MM.1S (cell line): ENCODE results near the gene NEBL.

Experiments used
- DNase-seq: peaks from one replicate; pipeline ENCODE4 v3.0.0-alpha.2; 2015
- H2AFZ ChIP-seq: fragments of 300-600 bp; sonication (generic); 2 replicates; pipeline ENCODE4 v1.6.0; 2016; ENCODE audit warnings: antibody characterized with exemption, low read length
- H3F3A ChIP-seq: fragments of 300-600 bp; sonication (generic); 2 replicates; pipeline ENCODE4 v1.6.1; 2016; ENCODE audit warnings: mild to moderate bottlenecking, antibody characterized with exemption, low read length, moderate library complexity, mixed read lengths; ENCODE audit not compliant: insufficient read depth
- H3K27ac ChIP-seq: fragments of 300-600 bp; sonication (generic); 2 replicates; pipeline ENCODE4 v1.5.1; 2016; ENCODE audit warnings: mild to moderate bottlenecking, low read length
- H3K27me3 ChIP-seq: fragments of 300-600 bp; sonication (generic); replicated peaks from 2 replicates; pipeline ENCODE4 v1.6.0; 2016; ENCODE audit warnings: low read length; ENCODE audit not compliant: insufficient read depth
- H3K36me3 ChIP-seq: fragments of 300-600 bp; sonication (generic); replicated peaks from 2 replicates; pipeline ENCODE4 v1.6.1; 2016; ENCODE audit warnings: mild to moderate bottlenecking, low read length, mixed read lengths; ENCODE audit not compliant: insufficient read depth
- H3K4me1 ChIP-seq: fragments of 300-600 bp; sonication (generic); 2 replicates; pipeline ENCODE4 v1.6.1; 2016; ENCODE audit warnings: low read length, mixed read lengths
- H3K4me2 ChIP-seq: fragments of 300-600 bp; sonication (generic); 2 replicates; pipeline ENCODE4 v1.6.0; 2016; ENCODE audit warnings: low read depth, low read length
- H3K4me3 ChIP-seq: fragments of 300-600 bp; sonication (generic); 2 replicates; pipeline ENCODE4 v1.5.1; 2016; ENCODE audit warnings: low read length, mixed read lengths
- H3K79me2 ChIP-seq: fragments of 300-600 bp; sonication (generic); 2 replicates; pipeline ENCODE4 v1.6.1; 2016; ENCODE audit warnings: mixed run types, low read length, mixed read lengths
- H3K9ac ChIP-seq: fragments of 300-600 bp; sonication (generic); 2 replicates; pipeline ENCODE4 v1.6.1; 2016; ENCODE audit warnings: low read length, mixed read lengths
- H3K9me2 ChIP-seq: fragments of 300-600 bp; sonication (generic); replicated peaks from 2 replicates; pipeline ENCODE4 v1.6.1; 2016; ENCODE audit warnings: mild to moderate bottlenecking, low read length, mixed read lengths; ENCODE audit not compliant: insufficient read depth
- H3K9me3 ChIP-seq: fragments of 300-600 bp; sonication (generic); replicated peaks from 2 replicates; pipeline ENCODE4 v1.6.1; 2016; ENCODE audit warnings: mild to moderate bottlenecking, low read length, mixed read lengths; ENCODE audit not compliant: insufficient read depth
- H4K20me1 ChIP-seq: fragments of 300-600 bp; sonication (generic); 2 replicates; pipeline ENCODE4 v1.6.1; 2016; ENCODE audit warnings: mild to moderate bottlenecking, low read length, moderate library complexity, mixed read lengths; ENCODE audit not compliant: insufficient read depth
- EZH2 ChIP-seq: fragments of 300-600 bp; sonication (generic); optimal IDR thresholded peaks from 2 replicates; pipeline ENCODE3; 2017; ENCODE audit warnings: low read depth, mild to moderate bottlenecking, antibody characterized with exemption, low read length, mixed read lengths
- EZH2phosphoT487 ChIP-seq: fragments of 300-600 bp; sonication (generic); IDR thresholded peaks from 2 replicates; pipeline ENCODE4 v1.6.1; 2018; ENCODE audit warnings: antibody characterized with exemption, low read length
- TF ChIP-seq, protein P1 (sequence below): fragments of 300-600 bp; sonication (generic); IDR thresholded peaks from 2 replicates; pipeline ENCODE4 v1.5.1; 2016; ENCODE audit warnings: antibody characterized with exemption, low read length, mixed read lengths

Gene NEBL

DNA sequence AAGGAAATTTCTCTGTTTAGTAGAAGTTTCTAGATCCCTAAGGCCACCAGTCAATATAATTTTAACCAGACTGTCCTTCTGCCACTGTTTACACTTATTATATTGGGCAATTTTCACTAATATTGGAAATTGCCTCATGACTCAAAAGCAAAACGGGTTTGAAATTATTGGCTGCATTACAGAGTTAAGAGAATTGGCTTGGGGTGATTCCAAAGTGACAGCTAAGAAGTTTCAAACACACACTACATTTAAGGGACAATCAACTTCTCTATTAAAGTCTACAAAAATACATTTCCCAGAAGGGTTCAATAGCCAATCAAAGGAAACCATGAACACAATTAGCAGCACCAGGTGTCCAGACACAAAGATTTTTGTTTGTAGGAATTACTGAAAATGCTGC, 111.9 kb downstream of the NEBL start:
- Histone ChIP-seq H3K9ac (no peak overlapping the region), H3K4me1 (no peaks in the 10 kb centered on the region), H3K4me2 (no peak overlapping the region), H2AFZ (no peak overlapping the region), H3F3A (no peaks in the 10 kb centered on the region), H3K36me3 (no peaks in the 10 kb centered on the region), H3K9me3 (no peaks in the 10 kb centered on the region), H3K27ac (no peak overlapping the region), H3K79me2 (no peaks in the 10 kb centered on the region), H3K27me3 (no peaks in the 10 kb centered on the region), H3K9me2 (no peaks in the 10 kb centered on the region), H4K20me1 (no peaks in the 10 kb centered on the region), H3K4me3 (no peak overlapping the region)
- TF ChIP-seq, protein P1, sequence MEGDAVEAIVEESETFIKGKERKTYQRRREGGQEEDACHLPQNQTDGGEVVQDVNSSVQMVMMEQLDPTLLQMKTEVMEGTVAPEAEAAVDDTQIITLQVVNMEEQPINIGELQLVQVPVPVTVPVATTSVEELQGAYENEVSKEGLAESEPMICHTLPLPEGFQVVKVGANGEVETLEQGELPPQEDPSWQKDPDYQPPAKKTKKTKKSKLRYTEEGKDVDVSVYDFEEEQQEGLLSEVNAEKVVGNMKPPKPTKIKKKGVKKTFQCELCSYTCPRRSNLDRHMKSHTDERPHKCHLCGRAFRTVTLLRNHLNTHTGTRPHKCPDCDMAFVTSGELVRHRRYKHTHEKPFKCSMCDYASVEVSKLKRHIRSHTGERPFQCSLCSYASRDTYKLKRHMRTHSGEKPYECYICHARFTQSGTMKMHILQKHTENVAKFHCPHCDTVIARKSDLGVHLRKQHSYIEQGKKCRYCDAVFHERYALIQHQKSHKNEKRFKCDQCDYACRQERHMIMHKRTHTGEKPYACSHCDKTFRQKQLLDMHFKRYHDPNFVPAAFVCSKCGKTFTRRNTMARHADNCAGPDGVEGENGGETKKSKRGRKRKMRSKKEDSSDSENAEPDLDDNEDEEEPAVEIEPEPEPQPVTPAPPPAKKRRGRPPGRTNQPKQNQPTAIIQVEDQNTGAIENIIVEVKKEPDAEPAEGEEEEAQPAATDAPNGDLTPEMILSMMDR = no peak
- TF ChIP-seq EZH2 (no peak), EZH2phosphoT487 (no peak)
- DNase-seq = no peak

GRCh38 chr10:20778008-20778757, 118.9 kb downstream of the NEBL start:
- no peaks in the 10 kb centered on the region for H4K20me1 ChIP-seq
- H3F3A ChIP-seq = no peaks in the 10 kb centered on the region
- H3K9me3 ChIP-seq = no peaks in the 10 kb centered on the region
- no peaks in the 10 kb centered on the region for H3K79me2 ChIP-seq
- H3K9me2 ChIP-seq = no peaks in the 10 kb centered on the region
- no peak for DNase-seq
- no peaks in the 10 kb centered on the region for H3K27me3 ChIP-seq
- no peak overlapping the region for H2AFZ ChIP-seq
- H3K9ac ChIP-seq = no peak overlapping the region
- no peak overlapping the region for H3K27ac ChIP-seq
- no peak overlapping the region for H3K4me3 ChIP-seq
- no peaks in the 10 kb centered on the region for H3K36me3 ChIP-seq
- H3K4me2 ChIP-seq = no peak overlapping the region
- TF ChIP-seq EZH2phosphoT487 (no peak), EZH2 (no peak)
- TF ChIP-seq, protein P1 = no peak
- H3K4me1 ChIP-seq = no peaks in the 10 kb centered on the region

GRCh38 chr10:20776384-20777118, 120.6 kb downstream of the NEBL start:
- Histone ChIP-seq H3K4me1 (no peaks in the 10 kb centered on the region), H3K27ac (no peak overlapping the region), H3K9me2 (no peaks in the 10 kb centered on the region), H2AFZ (no peak overlapping the region), H3K27me3 (no peaks in the 10 kb centered on the region), H3K9me3 (no peaks in the 10 kb centered on the region), H3K36me3 (no peaks in the 10 kb centered on the region), H3F3A (no peaks in the 10 kb centered on the region), H3K4me3 (no peak overlapping the region), H4K20me1 (no peaks in the 10 kb centered on the region), H3K79me2 (no peaks in the 10 kb centered on the region), H3K4me2 (no peak overlapping the region), H3K9ac (no peak overlapping the region)
- TF ChIP-seq, protein P1 = no peak
- no peak for TF ChIP-seq EZH2
- no peak for TF ChIP-seq EZH2phosphoT487
- DNase-seq = no peak
